ENCODE data around the gene NSUN7.

DNA sequence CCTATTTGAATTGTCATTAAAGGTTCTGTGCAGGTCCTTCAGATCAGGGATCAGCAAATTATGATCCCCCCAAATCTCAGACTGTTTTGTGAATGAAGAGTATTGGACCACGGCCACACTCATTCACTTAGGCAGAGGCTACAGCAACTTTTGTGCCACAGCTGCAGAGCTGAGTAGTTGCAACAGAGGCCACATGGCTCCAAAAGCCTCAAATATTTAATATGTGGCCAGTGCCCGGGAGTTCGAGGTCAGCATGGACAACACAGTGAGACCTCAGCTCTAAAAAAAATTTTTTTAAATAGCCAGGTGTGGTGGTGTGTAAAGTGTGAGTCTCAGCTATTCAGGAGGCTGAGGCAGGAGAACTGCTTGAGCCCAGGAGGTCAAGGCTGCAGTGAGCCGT lies 100.7 kb downstream of the NSUN7 start:
- TF ChIP-seq, protein P1, sequence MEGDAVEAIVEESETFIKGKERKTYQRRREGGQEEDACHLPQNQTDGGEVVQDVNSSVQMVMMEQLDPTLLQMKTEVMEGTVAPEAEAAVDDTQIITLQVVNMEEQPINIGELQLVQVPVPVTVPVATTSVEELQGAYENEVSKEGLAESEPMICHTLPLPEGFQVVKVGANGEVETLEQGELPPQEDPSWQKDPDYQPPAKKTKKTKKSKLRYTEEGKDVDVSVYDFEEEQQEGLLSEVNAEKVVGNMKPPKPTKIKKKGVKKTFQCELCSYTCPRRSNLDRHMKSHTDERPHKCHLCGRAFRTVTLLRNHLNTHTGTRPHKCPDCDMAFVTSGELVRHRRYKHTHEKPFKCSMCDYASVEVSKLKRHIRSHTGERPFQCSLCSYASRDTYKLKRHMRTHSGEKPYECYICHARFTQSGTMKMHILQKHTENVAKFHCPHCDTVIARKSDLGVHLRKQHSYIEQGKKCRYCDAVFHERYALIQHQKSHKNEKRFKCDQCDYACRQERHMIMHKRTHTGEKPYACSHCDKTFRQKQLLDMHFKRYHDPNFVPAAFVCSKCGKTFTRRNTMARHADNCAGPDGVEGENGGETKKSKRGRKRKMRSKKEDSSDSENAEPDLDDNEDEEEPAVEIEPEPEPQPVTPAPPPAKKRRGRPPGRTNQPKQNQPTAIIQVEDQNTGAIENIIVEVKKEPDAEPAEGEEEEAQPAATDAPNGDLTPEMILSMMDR (IDR thresholded peaks at IDR 0.05) = no peak
- TF ChIP-seq, protein P2, sequence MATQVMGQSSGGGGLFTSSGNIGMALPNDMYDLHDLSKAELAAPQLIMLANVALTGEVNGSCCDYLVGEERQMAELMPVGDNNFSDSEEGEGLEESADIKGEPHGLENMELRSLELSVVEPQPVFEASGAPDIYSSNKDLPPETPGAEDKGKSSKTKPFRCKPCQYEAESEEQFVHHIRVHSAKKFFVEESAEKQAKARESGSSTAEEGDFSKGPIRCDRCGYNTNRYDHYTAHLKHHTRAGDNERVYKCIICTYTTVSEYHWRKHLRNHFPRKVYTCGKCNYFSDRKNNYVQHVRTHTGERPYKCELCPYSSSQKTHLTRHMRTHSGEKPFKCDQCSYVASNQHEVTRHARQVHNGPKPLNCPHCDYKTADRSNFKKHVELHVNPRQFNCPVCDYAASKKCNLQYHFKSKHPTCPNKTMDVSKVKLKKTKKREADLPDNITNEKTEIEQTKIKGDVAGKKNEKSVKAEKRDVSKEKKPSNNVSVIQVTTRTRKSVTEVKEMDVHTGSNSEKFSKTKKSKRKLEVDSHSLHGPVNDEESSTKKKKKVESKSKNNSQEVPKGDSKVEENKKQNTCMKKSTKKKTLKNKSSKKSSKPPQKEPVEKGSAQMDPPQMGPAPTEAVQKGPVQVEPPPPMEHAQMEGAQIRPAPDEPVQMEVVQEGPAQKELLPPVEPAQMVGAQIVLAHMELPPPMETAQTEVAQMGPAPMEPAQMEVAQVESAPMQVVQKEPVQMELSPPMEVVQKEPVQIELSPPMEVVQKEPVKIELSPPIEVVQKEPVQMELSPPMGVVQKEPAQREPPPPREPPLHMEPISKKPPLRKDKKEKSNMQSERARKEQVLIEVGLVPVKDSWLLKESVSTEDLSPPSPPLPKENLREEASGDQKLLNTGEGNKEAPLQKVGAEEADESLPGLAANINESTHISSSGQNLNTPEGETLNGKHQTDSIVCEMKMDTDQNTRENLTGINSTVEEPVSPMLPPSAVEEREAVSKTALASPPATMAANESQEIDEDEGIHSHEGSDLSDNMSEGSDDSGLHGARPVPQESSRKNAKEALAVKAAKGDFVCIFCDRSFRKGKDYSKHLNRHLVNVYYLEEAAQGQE (IDR thresholded peaks at IDR 0.05; ENCODE audit: insufficient read depth in 1 of 2, low read depth in 2 of 2, low read length in 1 of 2) = no peak

Measured in Panc1 (cell line).